ENCODE results near the gene EHHADH. TPM values are rescaled to one million over a fixed set of nuclear protein-coding genes. Genes with fewer than 3 reads are reported as not detected.

EHHADH gene
- total and polyA plus RNA-seq, 2 of the 13 experiments (the other 11 are each of a cell fraction or from before 2014, with no cell fraction given): 14.5 to 38.9 TPM

DNA sequence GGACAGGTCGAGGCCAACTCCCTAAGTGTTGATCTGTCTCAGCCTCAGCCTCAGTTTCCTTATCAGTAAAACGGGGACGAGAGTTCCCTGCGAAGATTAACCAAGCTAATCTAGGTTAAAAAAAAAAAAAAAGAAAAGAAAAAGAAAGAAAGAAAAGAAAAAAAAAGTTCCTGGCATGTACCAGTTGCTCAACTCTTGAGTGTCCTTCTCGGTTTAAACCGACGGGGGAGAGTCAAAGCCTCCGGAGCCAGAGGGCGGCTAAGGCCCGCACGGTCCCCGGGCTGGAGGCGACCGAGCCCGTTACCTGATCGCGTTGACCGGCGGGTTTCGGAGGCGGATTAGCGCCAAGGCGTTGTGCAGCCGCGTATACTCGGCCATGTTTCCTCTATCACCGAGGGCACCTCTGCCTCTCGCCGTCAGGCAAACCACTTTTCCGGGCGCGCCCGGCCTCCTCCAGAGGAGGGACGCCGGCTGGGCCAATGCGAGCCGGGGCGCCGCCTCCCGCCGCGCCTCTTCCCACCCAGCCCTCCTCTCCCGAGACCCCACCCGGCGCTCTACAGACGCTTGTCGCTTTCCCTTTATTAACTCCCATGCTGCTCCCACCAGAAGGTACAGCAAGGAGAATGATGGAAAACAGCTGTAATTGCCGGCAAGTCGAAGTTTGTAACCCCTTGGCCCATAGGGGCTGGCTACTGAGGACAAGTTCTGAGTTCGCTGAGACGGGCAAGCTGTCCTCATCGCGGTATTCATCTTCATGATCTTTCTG lies at the start of gene EHHADH (continued):
- TF ChIP-seq, protein P1, sequence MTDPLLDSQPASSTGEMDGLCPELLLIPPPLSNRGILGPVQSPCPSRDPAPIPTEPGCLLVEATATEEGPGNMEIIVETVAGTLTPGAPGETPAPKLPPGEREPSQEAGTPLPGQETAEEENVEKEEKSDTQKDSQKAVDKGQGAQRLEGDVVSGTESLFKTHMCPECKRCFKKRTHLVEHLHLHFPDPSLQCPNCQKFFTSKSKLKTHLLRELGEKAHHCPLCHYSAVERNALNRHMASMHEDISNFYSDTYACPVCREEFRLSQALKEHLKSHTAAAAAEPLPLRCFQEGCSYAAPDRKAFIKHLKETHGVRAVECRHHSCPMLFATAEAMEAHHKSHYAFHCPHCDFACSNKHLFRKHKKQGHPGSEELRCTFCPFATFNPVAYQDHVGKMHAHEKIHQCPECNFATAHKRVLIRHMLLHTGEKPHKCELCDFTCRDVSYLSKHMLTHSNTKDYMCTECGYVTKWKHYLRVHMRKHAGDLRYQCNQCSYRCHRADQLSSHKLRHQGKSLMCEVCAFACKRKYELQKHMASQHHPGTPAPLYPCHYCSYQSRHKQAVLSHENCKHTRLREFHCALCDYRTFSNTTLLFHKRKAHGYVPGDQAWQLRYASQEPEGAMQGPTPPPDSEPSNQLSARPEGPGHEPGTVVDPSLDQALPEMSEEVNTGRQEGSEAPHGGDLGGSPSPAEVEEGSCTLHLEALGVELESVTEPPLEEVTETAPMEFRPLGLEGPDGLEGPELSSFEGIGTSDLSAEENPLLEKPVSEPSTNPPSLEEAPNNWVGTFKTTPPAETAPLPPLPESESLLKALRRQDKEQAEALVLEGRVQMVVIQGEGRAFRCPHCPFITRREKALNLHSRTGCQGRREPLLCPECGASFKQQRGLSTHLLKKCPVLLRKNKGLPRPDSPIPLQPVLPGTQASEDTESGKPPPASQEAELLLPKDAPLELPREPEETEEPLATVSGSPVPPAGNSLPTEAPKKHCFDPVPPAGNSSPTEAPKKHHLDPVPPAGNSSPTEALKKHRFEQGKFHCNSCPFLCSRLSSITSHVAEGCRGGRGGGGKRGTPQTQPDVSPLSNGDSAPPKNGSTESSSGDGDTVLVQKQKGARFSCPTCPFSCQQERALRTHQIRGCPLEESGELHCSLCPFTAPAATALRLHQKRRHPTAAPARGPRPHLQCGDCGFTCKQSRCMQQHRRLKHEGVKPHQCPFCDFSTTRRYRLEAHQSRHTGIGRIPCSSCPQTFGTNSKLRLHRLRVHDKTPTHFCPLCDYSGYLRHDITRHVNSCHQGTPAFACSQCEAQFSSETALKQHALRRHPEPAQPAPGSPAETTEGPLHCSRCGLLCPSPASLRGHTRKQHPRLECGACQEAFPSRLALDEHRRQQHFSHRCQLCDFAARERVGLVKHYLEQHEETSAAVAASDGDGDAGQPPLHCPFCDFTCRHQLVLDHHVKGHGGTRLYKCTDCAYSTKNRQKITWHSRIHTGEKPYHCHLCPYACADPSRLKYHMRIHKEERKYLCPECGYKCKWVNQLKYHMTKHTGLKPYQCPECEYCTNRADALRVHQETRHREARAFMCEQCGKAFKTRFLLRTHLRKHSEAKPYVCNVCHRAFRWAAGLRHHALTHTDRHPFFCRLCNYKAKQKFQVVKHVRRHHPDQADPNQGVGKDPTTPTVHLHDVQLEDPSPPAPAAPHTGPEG (CRISPR knock-in tag; IDR thresholded peaks at IDR 0.05): peak; percentile 59; the same call in 1 of the 2 replicates
- TF ChIP-seq, protein P2, sequence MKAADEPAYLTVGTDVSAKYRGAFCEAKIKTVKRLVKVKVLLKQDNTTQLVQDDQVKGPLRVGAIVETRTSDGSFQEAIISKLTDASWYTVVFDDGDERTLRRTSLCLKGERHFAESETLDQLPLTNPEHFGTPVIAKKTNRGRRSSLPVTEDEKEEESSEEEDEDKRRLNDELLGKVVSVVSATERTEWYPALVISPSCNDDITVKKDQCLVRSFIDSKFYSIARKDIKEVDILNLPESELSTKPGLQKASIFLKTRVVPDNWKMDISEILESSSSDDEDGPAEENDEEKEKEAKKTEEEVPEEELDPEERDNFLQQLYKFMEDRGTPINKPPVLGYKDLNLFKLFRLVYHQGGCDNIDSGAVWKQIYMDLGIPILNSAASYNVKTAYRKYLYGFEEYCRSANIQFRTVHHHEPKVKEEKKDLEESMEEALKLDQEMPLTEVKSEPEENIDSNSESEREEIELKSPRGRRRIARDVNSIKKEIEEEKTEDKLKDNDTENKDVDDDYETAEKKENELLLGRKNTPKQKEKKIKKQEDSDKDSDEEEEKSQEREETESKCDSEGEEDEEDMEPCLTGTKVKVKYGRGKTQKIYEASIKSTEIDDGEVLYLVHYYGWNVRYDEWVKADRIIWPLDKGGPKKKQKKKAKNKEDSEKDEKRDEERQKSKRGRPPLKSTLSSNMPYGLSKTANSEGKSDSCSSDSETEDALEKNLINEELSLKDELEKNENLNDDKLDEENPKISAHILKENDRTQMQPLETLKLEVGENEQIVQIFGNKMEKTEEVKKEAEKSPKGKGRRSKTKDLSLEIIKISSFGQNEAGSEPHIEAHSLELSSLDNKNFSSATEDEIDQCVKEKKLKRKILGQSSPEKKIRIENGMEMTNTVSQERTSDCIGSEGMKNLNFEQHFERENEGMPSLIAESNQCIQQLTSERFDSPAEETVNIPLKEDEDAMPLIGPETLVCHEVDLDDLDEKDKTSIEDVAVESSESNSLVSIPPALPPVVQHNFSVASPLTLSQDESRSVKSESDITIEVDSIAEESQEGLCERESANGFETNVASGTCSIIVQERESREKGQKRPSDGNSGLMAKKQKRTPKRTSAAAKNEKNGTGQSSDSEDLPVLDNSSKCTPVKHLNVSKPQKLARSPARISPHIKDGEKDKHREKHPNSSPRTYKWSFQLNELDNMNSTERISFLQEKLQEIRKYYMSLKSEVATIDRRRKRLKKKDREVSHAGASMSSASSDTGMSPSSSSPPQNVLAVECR (CRISPR knock-in tag; IDR thresholded peaks at IDR 0.05; ENCODE audit: borderline replicate concordance): peak; percentile 73; the same call in 1 of the 2 replicates
- TF ChIP-seq PHF20 (CRISPR knock-in tag; IDR thresholded peaks at IDR 0.05) (peak; percentile 63), SP5 (CRISPR knock-in tag; IDR thresholded peaks at IDR 0.05; ENCODE audit: borderline replicate concordance, low read depth) (peak; percentile 10; the same call in 1 of the 2 replicates), FOXO1 (CRISPR knock-in tag; IDR thresholded peaks at IDR 0.05) (peak; percentile 52; the same call in 1 of the 2 replicates), ZNF652 (CRISPR knock-in tag; IDR thresholded peaks at IDR 0.05; ENCODE audit: borderline replicate concordance, low read depth) (no peak), KAT2B (IDR thresholded peaks at IDR 0.05; ENCODE audit: borderline replicate concordance, low read depth, low read length) (no peak), ZNF7 (CRISPR knock-in tag; IDR thresholded peaks at IDR 0.05) (no peak), ZNF337 (CRISPR knock-in tag; IDR thresholded peaks at IDR 0.05; ENCODE audit: borderline replicate concordance, low read depth) (0 out of 2 replicates have a peak, but pooled peaks have one; percentile 56), ZSCAN31 (CRISPR knock-in tag; IDR thresholded peaks at IDR 0.05; ENCODE audit: low read depth) (peak; percentile 47; the same call in 1 of the 2 replicates)
- TF ChIP-seq, protein P3, sequence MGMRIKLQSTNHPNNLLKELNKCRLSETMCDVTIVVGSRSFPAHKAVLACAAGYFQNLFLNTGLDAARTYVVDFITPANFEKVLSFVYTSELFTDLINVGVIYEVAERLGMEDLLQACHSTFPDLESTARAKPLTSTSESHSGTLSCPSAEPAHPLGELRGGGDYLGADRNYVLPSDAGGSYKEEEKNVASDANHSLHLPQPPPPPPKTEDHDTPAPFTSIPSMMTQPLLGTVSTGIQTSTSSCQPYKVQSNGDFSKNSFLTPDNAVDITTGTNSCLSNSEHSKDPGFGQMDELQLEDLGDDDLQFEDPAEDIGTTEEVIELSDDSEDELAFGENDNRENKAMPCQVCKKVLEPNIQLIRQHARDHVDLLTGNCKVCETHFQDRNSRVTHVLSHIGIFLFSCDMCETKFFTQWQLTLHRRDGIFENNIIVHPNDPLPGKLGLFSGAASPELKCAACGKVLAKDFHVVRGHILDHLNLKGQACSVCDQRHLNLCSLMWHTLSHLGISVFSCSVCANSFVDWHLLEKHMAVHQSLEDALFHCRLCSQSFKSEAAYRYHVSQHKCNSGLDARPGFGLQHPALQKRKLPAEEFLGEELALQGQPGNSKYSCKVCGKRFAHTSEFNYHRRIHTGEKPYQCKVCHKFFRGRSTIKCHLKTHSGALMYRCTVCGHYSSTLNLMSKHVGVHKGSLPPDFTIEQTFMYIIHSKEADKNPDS (CRISPR knock-in tag; IDR thresholded peaks at IDR 0.05): 0 out of 2 replicates have a peak, but pooled peaks have one; percentile 34
- TF ChIP-seq, protein P4, sequence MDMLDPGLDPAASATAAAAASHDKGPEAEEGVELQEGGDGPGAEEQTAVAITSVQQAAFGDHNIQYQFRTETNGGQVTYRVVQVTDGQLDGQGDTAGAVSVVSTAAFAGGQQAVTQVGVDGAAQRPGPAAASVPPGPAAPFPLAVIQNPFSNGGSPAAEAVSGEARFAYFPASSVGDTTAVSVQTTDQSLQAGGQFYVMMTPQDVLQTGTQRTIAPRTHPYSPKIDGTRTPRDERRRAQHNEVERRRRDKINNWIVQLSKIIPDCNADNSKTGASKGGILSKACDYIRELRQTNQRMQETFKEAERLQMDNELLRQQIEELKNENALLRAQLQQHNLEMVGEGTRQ (IDR thresholded peaks at IDR 0.05; ENCODE audit: low read depth, low read length): no peak
- TF ChIP-seq, protein P4 (CRISPR knock-in tag; IDR thresholded peaks at IDR 0.05; ENCODE audit: borderline replicate concordance): no peak; the same call in 1 of the 2 replicates
